HG03066 (cell line): ENCODE measurements around the gene RHBG.

Source experiments
- ATAC-seq: cut with Tn5 transposase; IDR thresholded peaks from one replicate; pipeline ENCODE4 v1.9.1; 2021; ENCODE audit warnings: low read depth; ENCODE audit not compliant: unreplicated experiment

The RHBG gene

GRCh38 chr1:156385534-156386031 lies 16.6 kb downstream of the RHBG start:
- ATAC-seq = no peak

- ATAC-seq = no peak
Measured at GRCh38 chr1:156386134-156386901, 17.3 kb downstream of the RHBG start.

- ATAC-seq = no peak
Measured at GRCh38 chr1:156386949-156387869, 18.2 kb downstream of the RHBG start.

GRCh38 chr1:156387870-156388173 lies 18.8 kb downstream of the RHBG start:
- ATAC-seq = no peak

- ATAC-seq = no peak
Measured at GRCh38 chr1:156388174-156389137, 19.4 kb downstream of the RHBG start.

- ATAC-seq = no peak
Measured at GRCh38 chr1:156389311-156389710, 20.3 kb downstream of the RHBG start.

- ATAC-seq = no peak
Measured at GRCh38 chr1:156390469-156391365, 21.7 kb downstream of the RHBG start.

- ATAC-seq = no peak
Measured at GRCh38 chr1:156391366-156391677, 22.3 kb downstream of the RHBG start.

GRCh38 chr1:156391701-156392100 lies 22.7 kb downstream of the RHBG start:
- no peak for ATAC-seq

- ATAC-seq = no peak
Measured at GRCh38 chr1:156392452-156392853, 23.4 kb downstream of the RHBG start.

- no peak for ATAC-seq
Measured at GRCh38 chr1:156393095-156393494, 24.1 kb downstream of the RHBG start.

GRCh38 chr1:156394082-156394481 lies 25.1 kb downstream of the RHBG start:
- no peak for ATAC-seq

- ATAC-seq = no peak
Measured at GRCh38 chr1:156394835-156395461, 25.9 kb downstream of the RHBG start.

GRCh38 chr1:156399355-156400125 lies 30.5 kb downstream of the RHBG start:
- ATAC-seq = no peak

GRCh38 chr1:156400191-156400935 lies 31.4 kb downstream of the RHBG start:
- no peak for ATAC-seq

- no peak for ATAC-seq
Measured at GRCh38 chr1:156401041-156401574, 32.1 kb downstream of the RHBG start.

- no peak for ATAC-seq
Measured at GRCh38 chr1:156401681-156402081, 32.7 kb downstream of the RHBG start.
